NAMALWA (cell line): ENCODE results near the gene TCEA2.

Experiments used
- DNase-seq: peaks from one replicate; pipeline ENCODE4 v3.0.0-alpha.2; 2015; ENCODE audit warnings: low spot score

Gene TCEA2

DNA sequence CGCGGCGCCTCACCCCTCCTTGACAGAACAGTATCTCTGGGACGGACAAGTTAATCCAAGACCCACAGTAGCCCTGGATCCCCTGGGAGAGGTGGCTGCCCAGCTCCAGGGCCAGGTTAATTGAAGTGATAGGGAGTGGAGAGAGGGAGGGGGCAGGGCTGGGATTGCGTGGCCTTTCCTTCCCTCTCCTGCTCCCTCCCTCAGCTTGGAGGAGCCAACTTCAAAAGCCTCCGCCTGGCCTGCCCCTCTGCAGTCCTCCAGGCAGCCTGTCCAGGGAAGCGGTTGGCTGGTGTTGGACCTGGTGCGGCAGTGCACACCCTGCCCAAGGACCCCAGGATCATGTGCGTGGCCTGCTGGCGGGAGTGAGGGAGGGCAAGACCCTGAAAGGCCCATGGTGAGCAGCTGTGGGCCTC, 27.1 kb upstream of the TCEA2 start, which contains the start of gene C20orf204:
TSS of gene C20orf204 (plus strand) at position 250 of the 413 bp plus-strand sequence. CDS start at position 392, 142 bp downstream.
- DNase-seq: no peak

DNA sequence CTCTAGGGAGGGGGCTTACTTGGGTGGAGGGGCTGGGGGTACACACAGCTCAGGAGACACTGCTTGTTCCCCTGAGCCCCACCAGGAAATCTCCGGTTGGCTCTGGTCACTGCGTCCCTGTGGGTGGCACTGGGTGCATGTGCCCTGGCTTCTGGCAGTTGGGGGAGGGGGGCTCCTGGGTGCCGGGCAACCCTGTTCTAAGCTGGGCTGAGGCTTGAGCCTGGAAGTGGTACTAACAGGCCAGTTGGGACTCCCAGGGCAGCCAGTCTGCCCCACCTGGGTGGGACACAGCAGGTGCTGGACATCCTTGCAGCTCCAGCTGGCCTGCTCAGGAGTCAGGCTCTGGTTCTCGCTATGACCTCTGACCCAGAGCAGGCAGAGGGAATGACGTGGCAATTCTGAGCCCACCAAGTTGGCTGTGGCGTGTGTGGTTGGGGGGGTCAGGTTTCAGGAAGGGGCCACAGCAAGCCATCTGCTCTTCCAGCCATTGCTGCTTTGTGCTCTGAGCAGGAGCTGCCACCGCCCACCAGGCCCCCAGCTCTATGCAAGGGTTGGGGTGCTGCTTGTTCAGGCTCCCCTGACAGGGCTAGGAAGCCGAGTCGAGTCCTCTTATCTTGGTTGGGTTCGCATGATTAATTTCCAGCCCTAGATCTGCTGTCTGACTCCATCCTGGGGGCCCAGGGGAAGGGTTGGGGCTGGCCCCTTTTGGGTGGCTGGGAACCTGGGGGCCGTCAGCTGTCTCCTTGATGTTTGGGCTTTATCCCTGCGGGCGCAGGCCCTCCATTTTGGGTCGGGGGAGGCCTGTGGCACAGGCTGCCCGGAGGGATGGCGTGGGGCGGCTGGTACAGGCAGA, 26.4 kb upstream of the TCEA2 start:
- DNase-seq: no peak

DNA sequence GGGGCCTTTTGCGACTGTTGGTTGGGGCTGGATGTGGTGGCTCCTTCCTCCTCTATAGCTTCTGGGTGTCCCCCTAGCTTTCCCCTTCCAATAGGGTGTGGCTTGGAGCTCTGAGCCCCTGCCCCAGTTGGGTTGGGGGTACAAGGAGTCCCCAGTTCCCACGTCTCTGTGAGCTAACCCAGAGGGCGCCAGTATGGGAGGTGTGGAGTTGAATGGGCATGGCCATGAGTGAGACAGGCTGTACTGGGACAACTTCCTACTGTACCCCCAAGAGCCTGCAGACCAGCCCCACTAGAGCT, 25.9 kb upstream of the TCEA2 start:
- no peak for DNase-seq

DNA sequence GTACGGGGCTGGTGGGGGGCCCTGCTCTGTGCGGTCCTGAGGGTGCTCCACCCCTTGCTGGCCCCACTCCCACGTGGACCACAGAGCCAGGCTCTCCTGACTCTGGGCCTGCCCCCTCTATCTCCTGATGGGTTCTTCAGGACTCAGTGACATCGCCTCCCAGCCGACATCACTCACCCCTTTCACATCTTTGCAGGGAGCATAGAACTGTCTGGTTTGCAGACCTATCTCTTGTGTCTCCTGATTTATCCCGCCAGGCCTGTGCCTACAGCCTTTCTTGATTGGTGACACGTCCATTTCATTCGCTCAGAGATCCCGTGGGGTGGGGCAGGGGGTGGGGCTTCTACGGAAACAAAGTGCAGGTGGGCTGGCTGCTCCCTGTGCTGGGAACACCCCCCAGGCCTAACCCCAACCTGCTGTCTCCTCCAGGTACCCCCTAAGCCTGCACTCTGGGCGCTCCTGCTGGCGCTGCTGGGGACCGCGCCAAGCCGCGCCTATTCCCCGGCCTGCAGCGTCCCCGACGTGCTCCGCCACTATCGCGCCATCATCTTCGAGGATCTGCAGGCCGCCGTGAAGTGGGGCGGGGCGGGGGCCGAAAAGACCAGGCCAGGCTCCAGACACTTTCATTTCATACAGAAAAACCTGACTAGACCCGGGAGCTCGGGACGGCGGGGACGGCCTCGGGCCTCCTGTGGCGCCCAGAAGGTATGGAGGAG, 25.3 kb upstream of the TCEA2 start:
- no peak for DNase-seq

DNA sequence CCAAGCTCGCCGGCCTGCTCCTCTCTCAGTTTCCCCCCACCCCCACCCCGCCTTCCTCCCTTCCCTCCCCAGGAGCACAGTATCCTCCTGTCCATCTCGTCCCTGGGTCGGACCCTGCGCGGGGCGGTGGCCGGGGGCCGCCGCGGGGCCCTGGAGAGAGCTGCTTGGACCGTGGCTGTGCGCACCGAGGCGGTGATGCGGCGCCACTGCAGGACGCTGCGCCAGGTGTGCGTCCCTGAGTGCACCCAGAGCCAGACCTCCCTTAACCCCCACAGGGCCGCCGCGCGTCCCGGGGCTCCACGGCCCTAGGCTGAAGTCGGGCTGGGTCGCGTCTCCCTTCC, 24.8 kb upstream of the TCEA2 start:
- no peak for DNase-seq

DNA sequence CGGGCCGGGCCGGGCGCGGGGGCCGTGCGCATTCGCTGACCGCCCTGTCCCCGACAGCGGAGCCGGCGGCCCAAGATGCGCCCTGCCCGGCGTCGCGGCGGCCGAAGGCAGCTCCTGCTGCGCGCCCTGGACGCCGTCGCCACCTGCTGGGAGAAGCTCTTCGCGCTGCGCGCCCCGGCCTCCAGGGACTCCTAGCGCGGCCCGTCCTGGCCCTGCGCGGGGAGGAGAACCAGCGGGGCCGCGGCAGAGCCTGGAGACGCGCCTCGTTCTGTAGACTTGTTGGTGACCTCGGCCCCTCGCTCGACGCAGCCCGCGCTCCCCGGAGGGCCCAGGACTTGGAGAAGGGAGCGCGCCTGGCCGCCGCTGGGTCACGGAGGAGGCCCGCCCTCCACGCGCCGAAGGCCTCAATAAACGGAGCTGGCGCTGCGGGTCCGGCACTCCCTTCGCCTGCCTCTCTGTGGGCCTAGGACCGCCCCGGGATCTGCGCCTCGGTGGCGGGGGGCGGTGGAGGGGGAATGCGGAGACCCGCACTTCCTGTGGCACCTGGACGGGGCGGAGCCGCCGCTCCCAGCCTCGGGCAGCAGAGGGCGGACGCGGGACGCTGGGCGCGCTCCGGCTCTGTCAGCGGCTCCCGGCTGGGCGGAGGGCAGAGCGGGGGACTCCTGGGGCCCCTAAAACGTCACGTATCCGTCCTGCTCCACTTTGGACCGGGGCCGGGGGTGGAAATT, 24.3 kb upstream of the TCEA2 start:
- DNase-seq: peak; percentile 77

DNA sequence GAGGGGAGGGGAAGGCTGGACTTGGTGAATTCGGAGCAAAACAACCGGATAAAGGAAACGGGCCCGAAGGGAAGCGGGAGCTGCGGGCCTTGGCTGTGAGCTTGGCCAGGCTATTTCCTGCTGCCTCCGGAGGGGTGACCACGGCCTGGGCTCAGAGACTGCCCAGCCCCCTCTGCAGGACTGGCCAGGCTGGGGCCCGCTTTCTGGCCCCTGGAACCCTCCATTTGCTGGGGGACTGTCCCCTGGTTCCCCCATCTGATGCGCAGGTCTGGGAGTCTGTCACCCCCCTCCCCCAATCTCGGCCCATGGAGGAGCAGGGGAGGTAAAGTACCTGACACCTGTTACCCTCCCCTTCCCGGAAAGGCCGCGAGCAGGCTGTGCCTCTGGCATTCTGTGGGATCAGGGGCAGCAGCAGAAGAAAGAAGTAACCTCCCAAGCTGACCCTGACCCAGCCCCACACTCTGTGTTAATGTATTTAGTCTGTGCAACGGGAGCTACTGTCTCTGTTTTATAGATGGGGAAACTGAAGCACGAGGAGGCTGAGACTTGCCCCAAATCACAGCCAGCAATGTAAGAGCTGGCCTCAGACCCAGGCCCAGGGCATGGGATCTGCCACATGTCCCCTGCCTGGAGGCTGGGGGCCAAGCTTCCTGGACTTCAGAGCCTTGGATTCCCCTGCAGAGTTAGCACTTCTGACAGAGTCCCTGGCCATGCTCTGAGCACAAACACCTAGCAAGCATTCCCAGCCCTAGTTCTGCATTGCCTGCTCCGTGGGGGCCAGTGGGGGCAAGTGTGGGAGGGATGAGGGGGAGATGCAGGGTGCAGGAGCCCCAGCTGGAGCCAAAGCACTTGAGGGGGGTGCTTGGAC, 23.5 kb upstream of the TCEA2 start:
- no peak for DNase-seq

DNA sequence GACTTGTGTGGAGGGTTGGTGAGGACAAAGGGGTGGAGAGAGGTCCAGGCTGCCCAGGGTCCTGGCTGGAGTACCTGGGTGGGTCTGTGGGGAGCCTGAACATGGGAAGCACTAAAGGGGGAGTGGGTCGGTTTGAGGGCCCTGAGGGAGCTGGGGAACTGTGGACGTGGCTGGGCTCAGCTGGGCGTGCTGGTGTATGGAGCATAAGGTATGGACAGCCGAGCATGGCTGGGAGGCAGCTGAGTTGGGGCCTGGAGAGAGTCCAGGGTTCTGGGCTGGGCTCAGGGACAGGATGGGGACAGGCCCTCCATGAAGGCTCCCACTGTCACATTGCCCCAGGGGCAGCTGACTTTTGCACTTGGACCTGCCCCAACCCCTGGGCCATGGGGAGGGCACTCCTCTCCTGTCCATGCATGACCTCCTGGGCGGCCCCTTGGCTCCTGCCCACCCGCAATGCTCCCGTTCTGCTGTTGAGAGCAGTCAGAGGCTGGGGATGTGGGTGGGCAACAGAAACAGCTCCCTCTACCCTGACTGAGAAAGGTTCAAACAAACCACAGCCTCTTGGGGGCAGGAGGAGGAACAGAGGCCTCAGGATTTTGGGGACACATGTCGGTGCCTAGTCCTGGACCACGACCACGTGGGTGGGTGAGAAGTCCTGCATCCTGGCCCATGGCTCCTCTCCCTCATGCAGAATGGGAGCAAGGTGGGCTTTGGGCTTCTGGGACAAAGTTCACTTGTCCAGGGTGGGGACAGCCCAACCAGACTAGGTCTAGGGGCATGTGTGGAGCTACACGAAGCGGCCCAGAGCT, 22.6 kb upstream of the TCEA2 start:
- DNase-seq: no peak

DNA sequence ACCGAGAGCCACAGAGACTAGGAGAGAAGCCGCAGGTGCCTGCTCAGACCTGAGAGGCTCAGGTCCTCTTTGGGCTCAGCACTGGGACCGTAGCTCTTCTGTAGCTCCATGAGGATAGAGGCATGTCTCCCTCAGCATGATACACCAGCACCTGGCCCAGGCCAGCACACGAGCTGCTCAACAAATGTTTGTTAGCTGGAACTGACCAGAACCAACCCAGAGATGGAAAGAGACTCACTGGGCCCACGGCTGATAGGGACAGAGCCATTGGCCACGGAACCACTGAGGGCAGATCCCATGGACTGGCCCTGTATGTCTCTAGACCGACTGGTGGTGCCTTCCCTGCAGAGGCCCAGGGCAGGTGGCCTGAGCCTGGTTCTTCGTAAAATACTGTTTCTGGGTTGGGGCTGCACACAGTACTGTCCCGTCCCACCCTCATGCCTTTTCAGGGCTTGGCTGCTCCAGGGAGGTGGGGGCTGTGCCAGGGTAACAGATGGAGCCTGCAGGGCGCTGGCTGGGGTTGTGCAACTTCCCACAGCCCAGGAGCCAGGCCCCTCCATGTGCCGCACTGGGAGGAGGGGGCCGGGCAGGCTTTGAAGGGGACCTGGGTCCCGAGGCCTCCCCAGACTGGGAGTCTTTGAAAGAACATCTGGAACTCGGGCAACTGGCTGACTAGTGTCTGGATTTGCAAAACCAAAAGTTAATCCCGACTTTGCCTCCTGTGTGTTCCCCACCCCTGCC, 21.8 kb upstream of the TCEA2 start:
- DNase-seq: no peak

DNA sequence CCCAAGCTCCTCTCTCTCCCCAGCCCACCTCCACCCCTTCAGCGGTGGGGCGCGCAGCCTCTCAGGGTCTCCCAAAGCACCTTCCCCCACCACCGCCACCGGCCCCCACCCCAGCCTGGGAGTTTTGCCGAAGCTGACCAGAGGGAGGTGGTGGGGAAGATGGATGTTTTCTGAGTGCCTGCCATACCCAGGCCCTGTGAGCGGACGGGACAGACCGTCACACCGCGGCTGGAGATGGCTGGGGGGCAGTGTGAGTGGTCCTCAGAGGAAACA, 21.3 kb upstream of the TCEA2 start:
- DNase-seq: no peak

DNA sequence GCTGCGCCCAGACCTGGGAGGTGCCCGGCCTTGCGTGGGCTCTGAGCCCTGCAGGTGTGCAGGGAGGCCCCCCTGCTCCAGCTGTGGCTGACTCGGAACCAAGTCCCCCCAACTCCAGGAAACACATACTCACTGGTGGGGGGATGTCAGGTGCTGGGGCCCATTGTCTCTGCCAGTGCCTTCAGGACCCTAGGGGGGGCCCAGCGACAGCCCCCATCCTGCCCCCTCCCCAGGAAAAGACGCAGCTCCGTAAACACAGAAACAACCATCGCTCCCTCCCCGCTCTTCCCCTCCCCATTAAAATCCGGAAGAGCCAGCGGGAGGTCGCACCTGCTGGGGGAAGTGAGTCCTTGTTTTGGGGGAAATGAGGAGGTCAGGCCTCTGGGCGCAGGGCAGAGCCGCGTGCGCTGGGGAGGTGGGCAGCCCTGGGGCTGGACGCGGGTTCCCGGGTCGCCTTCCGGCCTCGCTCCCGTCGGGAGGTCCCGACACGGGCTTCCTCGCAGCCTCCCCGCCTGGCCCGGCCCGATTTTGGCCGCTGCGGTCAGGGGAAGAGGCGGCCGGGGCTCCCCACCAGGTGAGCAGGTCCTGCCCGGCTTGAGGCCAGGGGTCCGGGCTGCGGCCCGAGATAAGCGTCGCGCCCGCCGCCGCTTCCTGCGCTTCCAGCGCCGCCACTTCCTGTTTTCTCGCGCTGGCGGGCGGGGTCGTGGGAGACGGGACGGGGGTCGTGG, 20.8 kb upstream of the TCEA2 start:
- no peak for DNase-seq

DNA sequence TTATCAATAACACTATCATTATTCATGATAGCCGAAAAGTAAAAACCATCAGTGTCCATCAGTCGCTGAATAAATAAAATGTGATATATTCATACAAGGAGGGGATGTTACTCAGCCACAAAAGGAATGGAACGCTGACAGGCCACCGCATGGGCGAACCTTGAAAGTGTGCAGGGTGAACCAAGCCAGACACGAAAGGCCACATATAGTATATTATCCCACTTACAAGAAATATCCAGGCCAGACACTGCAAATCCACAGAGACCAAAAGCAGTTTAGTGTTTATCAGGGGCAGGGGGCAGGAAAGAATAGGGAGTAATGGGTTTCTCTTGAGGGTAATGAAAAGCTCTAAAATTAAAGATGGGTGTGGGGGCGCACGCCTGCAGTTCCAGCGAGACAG, 19.2 kb upstream of the TCEA2 start:
- DNase-seq: no peak

DNA sequence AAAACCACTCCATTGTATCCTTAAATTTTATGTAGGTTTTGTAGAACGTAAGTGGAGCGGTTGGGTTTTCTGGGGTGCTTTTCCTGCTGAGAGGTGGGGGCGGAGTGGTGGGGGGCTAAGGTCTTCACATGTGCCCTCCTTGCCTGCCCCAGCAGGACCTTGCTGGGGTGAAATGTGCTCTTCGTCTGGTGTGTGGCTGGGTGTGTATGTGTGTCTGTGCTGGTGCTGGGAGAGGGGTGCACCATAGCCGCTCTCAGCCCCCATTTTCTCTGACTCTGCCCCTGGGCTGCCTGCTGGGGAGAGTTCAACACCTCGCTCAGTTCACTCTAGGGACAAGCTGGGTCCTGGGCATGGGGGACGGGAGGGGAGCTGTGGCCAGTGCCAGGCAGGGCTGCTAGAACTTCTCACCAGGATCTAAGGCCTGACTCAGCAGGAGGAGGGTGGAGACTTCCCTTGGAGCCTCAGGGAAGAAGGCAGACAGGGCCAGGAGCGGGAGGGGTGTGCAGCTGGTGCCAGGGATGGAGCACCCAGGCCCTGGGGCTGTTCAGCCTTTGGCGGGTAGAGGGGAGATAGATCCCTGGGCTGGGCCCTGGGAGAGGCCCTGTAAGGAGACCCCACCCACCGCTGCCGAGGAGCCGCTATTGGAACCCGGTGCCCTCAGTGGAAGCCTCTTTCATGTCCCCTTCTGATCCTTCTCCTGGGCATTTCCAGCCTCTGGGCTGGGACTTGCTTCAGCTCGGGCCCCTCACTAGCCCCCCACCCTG, 18.3 kb upstream of the TCEA2 start:
- DNase-seq: no peak

DNA sequence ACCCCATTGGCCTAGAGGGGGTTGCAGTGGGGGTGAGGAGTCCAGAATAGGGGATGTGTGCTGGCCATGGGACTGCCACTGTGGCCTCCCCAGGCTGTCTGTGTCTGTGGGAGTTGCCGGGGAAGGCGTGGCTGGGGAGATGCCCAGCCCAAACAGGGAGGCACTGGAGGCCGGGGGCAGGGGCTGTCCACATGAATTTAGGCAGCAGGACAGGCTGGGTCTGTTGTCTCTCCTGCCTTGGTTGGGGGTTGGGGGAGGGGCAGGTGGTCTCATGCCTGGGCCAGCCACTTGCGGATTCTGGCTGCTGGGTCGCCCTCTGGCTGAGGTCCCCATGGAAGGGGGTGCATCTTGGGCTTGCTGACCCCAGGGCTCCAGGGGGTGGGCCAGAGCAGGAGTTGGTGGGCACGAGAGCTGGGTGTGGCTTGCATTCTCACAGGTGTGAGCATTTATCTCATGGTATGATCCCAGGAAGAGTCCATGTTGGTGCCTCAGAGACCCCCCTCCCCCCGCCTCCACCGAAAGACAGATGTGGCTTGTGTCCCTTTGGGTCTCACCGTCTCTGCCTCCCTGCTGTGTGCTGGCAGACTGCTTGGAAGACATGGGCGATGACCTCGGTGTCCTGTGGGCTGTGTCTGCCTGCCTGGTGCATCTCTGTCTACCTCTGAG, 17.5 kb upstream of the TCEA2 start:
- no peak for DNase-seq

DNA sequence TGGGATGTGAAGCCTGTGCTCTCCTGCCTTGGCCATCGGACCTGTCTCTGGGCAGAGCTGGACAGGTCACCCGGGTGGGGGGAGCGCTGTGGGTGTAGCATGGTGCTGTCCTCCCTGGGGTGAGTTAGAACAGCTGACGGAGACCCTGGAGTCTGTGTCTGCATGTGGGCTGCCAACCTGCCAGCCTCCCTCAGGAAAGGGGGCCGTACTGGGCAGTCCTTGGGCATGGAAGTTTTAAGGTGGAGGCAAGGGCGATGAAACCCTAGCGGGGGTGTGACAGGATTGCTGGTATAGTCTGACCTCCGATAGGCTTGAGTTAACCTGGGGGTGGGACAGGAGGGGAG, 16.0 kb upstream of the TCEA2 start:
- no peak for DNase-seq

DNA sequence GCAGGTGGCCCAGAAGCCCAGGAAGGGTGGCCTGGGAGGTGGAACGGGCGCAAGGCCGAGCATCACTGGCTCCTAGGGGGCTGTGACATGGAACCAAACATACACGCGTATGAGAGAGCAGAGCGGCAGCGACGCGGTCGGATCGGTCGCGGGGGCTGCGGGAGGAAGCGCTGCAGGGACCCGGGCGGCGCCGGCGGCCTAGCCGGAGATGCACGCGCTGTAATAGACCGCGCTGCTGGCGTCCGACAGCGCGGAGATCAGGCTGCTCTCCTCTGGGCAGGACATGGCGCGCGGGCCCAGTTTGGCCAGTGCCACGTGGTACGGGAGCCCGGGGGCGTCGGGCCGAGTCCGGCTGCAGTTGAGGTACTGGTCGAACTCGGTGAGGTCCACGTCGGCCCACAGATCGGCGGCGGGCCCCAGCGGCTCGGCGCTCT, 15.0 kb upstream of the TCEA2 start:
- DNase-seq: no peak

DNA sequence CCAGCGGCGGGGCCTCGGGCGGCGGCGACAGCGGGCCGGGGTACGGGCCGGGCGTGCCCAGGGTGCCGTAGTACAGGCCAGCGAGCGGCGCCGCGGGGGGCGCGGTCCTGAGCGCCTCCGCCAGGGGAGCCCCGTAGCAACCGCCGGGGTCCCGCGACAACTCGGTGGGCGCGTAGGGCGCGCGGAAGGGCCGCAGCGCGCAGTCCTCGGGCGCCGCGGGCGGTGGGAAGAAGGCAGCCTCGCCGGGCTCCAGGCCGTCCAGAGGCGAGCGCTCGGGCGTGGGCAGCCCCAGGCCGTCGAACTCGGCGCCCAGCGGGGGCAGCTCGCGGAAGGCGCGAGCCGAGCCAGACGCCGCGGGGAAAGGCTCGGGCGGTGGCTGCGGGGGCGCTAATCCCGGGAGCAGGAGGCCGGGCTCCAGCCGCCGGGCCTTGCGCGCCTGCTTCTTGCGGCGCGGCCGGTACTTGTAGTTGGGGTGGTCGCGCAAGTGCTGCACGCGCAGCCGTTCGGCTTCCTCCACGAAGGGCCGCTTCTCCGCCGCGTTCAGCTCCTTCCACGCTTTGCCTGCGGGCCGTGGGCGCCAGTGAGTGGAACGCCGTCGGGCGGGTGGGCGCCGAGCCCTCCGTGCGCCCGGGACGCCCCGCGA, 14.5 kb upstream of the TCEA2 start:
- DNase-seq: no peak
